ENCODE measurements around the gene BBOX1. TPM values are rescaled to one million over a fixed set of nuclear protein-coding genes. Genes with fewer than 3 reads are reported as not detected.

The BBOX1 gene
- polyA plus RNA-seq, 1 donor, result 0.37 TPM

Other genes with a start within 250 kb of the BBOX1 start
- 37.7 TPM for gene FIBIN, start 46.7 kb upstream of the BBOX1 start, polyA plus RNA-seq (ENCODE audit: insufficient read length)